Measurements from ENCODE around the gene SLC4A1AP. TPM values are rescaled to one million over a fixed set of nuclear protein-coding genes. Genes with fewer than 3 reads are reported as not detected.
A peak's percentile ranks its signal among the peaks of the same experiment; 100 is the strongest.

The SLC4A1AP gene
- total RNA-seq, 1 experiment from 2014 or later = 19.8 TPM

GRCh38 chr2:27723372-27724144 lies 59.9 kb downstream of the SLC4A1AP start:
- Histone ChIP-seq H3K9me3 (ENCODE audit: control insufficient read depth in 1 of 2, insufficient read depth in 1 of 2, low read depth in 1 of 2, low read length in 2 of 2) (no peaks in the 10 kb centered on the region), H2AFZ (ENCODE audit: low read depth, low read length, poor library complexity, severe bottlenecking) (peak overlapping the region; percentile 60), H3K79me2 (ENCODE audit: insufficient read depth, low read length) (no peaks in the 10 kb centered on the region), H3K27ac (ENCODE audit: low read depth, low read length) (no peak overlapping the region), H3K4me1 (ENCODE audit: control insufficient read depth in 1 of 2, insufficient read depth in 2 of 2, low read length in 2 of 2) (peaks cover 29 to 60% of the 10 kb centered on the region in 2 experiments), H3K9me2 (ENCODE audit: insufficient read depth) (no peaks in the 10 kb centered on the region), H3K36me3 (ENCODE audit: control insufficient read depth in 1 of 2, insufficient read depth in 2 of 2, low read length in 2 of 2) (no peaks in the 10 kb centered on the region), H3K4me2 (ENCODE audit: low read length) (peak overlapping the region; percentile 50), H3K9ac (ENCODE audit: low read length) (no peak overlapping the region), H3K27me3 (ENCODE audit: insufficient read depth, low read length) (no peaks in the 10 kb centered on the region), H3K4me3 (replicated peaks in 1 of 2; ENCODE audit: low read depth in 1 of 2, low read length in 2 of 2) (no peak overlapping the region), H4K20me1 (ENCODE audit: insufficient read depth) (no peaks in the 10 kb centered on the region)
- DNase-seq (ENCODE audit: low read depth, low spot score) (peak; percentile 62), ATAC-seq (peak; percentile 59)
- intact Hi-C loops (cut with micrococcal nuclease) = no loop called here
- ChIA-PET CTCF (interaction anchor here (0.8 to 2.5 kb wide), 16 partner anchors 9 to 731 kb away, joined by 3 to 26 read pairs (median 4); partner anchors contain the start of gene FOSL2), POLR2A (interaction anchor here (1.0 to 2.4 kb wide), 4 partner anchors 9 to 31 kb away, joined by 3 to 14 read pairs (median 5); no protein-coding TSS in a partner anchor), RAD21 (ENCODE audit: low non-redundant PET in 1 of 2, low total read pairs in 2 of 2, uncharacterized antibody in 2 of 2, unreplicated experiment in 2 of 2) (interaction anchor here (0.7 to 1.5 kb wide), 3 partner anchors 17 to 30 kb away, joined by 4 to 10 read pairs (median 8); no protein-coding TSS in a partner anchor)
- BruUV-seq (replicated peaks) = no TSS peak
- TF ChIP-seq CTCF (IDR thresholded peaks at IDR 0.05 in 2 of 3, conservative IDR thresholded peaks at IDR 0.05 in 1 of 3; ENCODE audit: borderline replicate concordance in 1 of 3, insufficient read depth in 1 of 3, low read depth in 2 of 3, low read length in 2 of 3) = peak in 2 of 3 experiments; percentile 82 to 88; a peak in 4 of 6 replicates
- no peak for TF ChIP-seq SRF (IDR thresholded peaks at IDR 0.05; ENCODE audit: low read depth)
- peak; percentile 23 for TF ChIP-seq YY1 (IDR thresholded peaks at IDR 0.05; ENCODE audit: extremely low read depth, insufficient replicate concordance, low read depth, low read length)

- CTCF ChIA-PET = interaction anchor here (0.8 to 2.5 kb wide), 5 partner anchors 20 to 730 kb away, joined by 3 to 26 read pairs (median 9); partner anchors contain the start of gene FOSL2
Observed at GRCh38 chr2:27724191-27724590, 60.5 kb downstream of the SLC4A1AP start.

More at GRCh38 chr2:27724191-27724590, 60.5 kb downstream of the SLC4A1AP start:
- Histone ChIP-seq H2AFZ (ENCODE audit: low read depth, low read length, poor library complexity, severe bottlenecking) (no peak overlapping the region), H3K4me2 (ENCODE audit: low read length) (no peak overlapping the region), H3K79me2 (ENCODE audit: insufficient read depth, low read length) (no peaks in the 10 kb centered on the region), H3K27ac (ENCODE audit: low read depth, low read length) (no peak overlapping the region), H3K36me3 (ENCODE audit: control insufficient read depth in 1 of 2, insufficient read depth in 2 of 2, low read length in 2 of 2) (no peaks in the 10 kb centered on the region), H3K27me3 (ENCODE audit: insufficient read depth, low read length) (no peaks in the 10 kb centered on the region), H4K20me1 (ENCODE audit: insufficient read depth) (no peaks in the 10 kb centered on the region), H3K9ac (ENCODE audit: low read length) (no peak overlapping the region), H3K4me3 (replicated peaks in 1 of 2; ENCODE audit: low read depth in 1 of 2, low read length in 2 of 2) (no peak overlapping the region), H3K9me3 (ENCODE audit: control insufficient read depth in 1 of 2, insufficient read depth in 1 of 2, low read depth in 1 of 2, low read length in 2 of 2) (no peaks in the 10 kb centered on the region), H3K9me2 (ENCODE audit: insufficient read depth) (no peaks in the 10 kb centered on the region), H3K4me1 (ENCODE audit: control insufficient read depth in 1 of 2, insufficient read depth in 2 of 2, low read length in 2 of 2) (peaks cover 29 to 61% of the 10 kb centered on the region in 2 experiments)
- intact Hi-C loops (cut with micrococcal nuclease) = no loop called here
- DNase-seq (ENCODE audit: low read depth, low spot score) (no peak), ATAC-seq (no peak)
- no TSS peak for BruUV-seq (replicated peaks)
- no peak for TF ChIP-seq SP1 (IDR thresholded peaks at IDR 0.05; ENCODE audit: low read depth)
- TF ChIP-seq FOSL1 (IDR thresholded peaks at IDR 0.05; ENCODE audit: low read depth) = no peak
- TF ChIP-seq RAD21 (IDR thresholded peaks at IDR 0.05; ENCODE audit: low read depth) = no peak
- no peak for TF ChIP-seq EGR1 (IDR thresholded peaks at IDR 0.05; ENCODE audit: low read depth)
- TF ChIP-seq JUND (IDR thresholded peaks at IDR 0.05) = no peak
- TF ChIP-seq EZH2 (IDR thresholded peaks at IDR 0.05) = no peak
- TF ChIP-seq ATF3 (IDR thresholded peaks at IDR 0.05) = no peak
- no peak for TF ChIP-seq ELF1 (IDR thresholded peaks at IDR 0.05; ENCODE audit: borderline replicate concordance, low read depth)
- ChIA-PET POLR2A (interaction anchor here (1.7 to 2.4 kb wide), 2 partner anchors 28 to 30 kb away, joined by 5 to 14 read pairs; no protein-coding TSS in a partner anchor), RAD21 (ENCODE audit: low non-redundant PET in 1 of 2, low total read pairs in 2 of 2, uncharacterized antibody in 2 of 2, unreplicated experiment in 2 of 2) (interaction anchor here in 1 of 2 experiments (0.7 to 1.3 kb wide), 2 partner anchors 18 to 29 kb away, joined by 4 to 10 read pairs; no protein-coding TSS in a partner anchor)

Data from HCT116 (cell line).